NCI-H2196 treated with DMSO at 0.1 percent for 48 hours (cell line): ENCODE results near the gene UBE2H.
"Not testable (repeated sequence)": the region's sequence is repeated elsewhere in the genome, so short reads cannot be mapped to it uniquely, and the experiment has no call there.

ENCODE experiments used
- DNase-seq: peaks from one replicate; lab custom pipeline; 2025; ENCODE audit not compliant: unreplicated experiment; lab: John Stamatoyannopoulos, UW

The UBE2H gene

DNA sequence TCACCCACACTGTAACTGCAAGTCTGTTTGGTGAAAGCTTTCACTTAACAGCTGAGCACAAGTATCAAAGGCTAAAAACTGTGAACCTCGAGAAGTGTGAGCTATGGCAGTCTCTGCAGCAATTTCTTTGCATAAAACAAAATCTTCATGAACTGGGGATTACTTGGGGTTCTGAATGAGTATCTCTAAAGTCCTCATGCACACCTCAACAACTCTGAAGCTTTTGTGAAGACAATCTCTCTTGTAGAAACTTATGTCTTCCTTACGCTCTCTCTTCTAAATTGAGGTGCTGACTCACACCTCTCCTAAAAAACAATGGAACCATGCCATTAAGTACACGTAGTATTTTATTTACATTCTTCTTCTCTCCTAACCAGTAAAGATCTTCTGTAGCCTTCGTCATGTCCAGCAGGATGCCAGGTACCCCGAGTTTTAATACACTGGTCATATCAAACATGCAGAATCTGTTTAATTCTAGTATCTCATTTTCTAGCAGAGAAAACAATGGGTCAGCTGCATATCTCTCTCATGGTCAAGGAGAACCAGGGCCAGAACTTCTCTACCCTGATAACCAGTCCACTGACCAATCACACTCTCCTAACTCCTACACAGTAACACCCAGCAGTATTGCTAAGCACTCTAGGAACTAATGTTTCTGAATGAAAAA lies 76.9 kb downstream of the UBE2H start:
- no peak for DNase-seq

DNA sequence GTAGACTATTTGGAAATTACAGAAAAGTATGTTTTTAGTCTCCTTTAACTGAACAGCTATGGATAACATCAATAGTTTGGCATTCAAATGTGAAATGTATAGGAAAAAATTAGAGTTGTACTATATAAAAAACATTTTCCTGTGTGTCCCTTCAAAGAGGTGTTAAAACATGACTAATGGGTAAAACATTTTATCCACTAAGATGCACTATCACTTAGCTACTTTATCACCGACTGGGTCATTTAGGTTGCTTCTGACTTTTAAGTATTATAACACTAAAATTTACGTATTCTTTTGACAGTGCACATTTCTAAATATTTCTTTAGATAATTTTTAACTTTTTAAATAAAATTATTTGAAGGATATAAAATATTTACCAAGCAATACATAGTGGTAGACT lies 77.6 kb downstream of the UBE2H start:
- no peak for DNase-seq

DNA sequence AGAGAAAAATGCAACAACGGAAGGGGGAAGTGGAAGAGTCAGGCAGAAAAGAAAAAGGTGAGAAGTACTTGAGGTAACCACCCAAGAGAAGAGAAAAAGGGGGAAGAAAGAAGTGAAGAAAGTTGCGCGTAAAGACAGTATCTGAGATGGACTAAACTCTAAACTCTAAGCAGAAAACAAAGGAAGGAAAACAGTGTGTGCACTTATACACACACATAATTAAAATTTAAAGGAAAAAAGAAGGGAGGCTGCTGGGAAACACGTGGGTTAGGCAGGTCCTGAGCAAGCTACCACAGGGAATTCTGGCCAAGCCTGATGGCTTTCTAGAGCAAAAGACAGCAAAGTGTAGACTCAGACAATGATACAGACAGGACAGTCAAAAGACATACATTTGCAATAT lies 78.0 kb downstream of the UBE2H start:
- no peak for DNase-seq

DNA sequence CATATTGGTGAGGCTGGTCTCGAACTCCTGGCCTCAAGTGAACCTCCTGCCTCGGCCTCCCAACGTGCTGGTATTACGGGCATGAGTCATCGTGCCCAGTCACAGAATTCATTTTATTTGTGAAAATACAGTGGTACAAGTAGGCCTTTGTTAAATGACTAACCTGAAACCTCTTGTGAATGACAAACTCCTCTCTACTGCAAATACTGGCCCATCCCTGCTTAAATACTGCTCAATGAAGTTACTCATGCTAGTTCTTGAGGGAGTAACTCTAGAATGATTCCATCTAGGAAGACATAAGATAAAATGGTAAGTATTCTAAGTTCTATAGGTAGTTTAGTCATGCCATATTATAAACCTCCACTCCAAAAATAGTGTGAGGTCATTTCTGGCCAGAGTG lies 80.7 kb downstream of the UBE2H start:
- no peak for DNase-seq

DNA sequence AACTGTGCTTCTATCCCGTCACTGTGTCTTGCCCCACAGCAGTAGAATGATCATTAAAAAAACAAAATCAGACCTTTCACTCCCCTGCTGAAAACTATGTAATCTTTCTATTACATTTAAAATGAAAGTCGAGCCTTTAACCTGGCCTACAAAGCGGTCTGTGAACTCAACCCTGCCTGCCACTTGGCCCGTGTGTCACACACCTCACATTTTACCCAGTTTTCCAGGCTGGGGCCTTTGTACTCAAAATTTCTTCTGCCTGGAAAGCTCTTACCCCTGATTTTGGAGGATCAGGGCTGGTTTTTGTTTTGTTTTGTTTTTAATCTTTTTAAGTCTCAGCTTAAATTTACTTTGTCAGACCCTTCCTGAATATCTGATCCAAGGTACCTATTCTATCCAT lies 82.1 kb downstream of the UBE2H start:
- DNase-seq = no peak

DNA sequence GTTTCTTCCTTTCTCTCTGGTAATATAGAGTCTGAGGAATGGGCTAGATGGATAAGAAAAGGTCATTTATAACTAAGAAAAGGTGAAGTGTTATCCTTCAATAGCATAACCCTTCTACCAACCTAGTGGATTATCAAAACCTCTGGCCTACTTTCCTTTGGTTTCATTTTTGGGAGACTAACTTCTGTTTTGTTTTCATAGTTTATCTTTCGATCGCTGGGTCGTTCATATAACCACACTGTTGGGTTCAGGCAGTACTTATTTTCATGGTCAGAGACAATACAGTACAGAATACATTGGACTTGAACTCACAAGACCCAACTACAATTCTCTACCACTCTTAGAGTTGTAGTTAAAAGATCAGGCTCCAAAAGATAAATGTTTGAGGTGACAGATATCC lies 86.5 kb downstream of the UBE2H start:
- DNase-seq = no peak

DNA sequence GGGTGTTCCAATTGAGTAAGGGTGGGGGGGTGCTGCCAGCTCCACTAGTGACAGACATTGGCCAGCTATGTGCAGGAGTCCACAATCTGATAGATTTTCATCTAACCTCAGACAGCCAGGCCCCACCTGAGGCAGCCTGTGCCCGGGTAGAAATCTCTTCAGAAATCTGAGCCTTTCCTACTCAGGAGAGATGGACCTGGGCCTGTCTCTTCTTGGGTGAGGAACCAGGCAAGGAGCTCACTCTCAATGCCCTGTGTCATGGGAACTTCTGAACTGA lies 86.9 kb downstream of the UBE2H start:
- no peak for DNase-seq

DNA sequence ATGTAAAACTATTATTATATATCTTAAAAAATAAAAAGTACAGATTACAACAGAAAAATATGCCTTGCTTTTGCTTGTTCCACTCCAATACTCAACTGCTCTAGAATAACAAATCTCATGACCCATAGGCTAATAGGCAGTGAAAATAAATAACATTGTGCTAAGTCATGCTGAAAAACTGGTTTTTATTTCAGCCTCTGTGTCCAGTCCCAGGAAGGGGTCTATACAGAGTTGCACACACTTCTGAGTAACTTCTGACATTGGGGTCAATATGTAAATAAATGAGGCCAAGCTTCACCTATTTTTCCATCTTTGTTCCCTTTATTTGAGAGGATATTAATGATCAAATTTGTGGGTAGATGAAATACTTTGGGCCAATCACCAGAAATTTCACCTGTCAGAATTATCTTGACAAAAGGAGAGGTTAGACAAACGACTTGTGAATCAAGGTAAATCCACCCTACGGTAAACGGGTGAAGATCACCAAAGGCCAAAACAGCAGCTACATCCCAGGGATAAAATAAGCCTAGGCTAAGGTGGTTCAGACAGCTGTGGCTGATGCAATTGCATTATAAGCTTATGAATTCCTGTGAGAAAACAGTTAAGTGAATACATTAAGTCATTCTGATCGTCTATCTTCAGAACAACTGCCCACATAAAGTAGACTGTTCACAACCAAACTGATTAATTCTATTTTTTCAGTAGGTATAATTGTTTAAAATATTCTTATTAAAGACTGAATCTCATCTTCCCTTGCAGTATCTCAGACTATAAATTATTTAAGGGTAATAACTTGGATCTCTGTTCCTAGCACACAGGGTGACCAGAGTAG lies 87.5 kb downstream of the UBE2H start:
- DNase-seq = no peak

DNA sequence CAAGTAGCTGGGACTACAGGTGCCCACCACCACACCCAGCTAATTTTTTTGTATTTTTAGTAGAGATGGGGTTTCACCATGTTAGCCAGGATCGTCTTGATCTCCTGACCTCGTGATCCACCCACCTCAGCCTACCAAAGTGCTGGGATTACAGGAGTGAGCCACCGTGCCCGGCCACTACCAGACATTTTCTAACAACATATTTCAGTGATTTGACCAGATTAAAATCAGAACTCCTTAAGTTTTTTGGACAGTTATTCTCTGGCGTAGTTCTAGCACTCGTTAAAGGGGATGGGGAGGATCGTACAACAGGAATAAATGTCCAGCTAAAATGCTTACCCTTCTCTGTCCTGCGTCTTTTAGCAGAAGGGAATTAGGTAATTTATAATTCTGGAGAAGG lies 88.1 kb downstream of the UBE2H start:
- DNase-seq = not testable (repeated sequence)

DNA sequence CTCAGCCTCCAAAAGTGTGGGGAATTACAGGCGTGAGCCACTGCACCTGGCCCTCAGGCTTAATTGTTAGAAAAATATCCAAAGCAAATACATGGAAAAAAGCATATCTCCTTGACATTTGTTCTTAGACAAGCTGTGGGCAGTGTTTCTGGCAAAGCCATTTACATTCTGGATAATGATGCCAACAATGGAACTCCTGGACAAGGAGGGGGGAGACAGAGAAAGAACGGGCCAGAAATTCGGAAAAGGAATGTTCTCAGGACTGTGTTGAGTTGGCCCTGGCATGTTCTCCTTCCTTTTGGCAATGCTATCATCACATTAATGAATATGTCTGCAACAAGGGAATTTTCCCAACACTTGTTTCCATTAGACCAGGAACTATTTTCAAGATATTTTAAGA lies 88.7 kb downstream of the UBE2H start:
- DNase-seq = no peak

DNA sequence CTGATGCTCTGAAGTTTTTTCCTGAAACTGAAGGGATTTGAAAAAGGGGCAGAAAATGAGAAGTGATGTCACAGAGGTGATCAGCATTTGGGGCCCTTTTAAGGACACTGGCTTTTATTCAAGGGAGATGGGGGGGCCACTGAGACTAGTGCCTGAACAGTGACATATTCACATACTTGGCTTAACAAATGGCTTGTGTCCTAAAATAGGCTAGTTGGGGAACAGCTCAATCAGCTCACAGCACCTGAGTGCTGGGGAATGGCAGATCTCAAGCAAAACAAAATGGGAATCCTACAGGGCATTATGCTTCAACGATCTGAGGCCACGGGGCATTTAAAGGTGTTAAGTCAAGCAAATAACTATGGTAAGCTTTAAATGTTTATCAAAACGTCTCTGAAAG lies 90.1 kb downstream of the UBE2H start:
- no peak for DNase-seq

DNA sequence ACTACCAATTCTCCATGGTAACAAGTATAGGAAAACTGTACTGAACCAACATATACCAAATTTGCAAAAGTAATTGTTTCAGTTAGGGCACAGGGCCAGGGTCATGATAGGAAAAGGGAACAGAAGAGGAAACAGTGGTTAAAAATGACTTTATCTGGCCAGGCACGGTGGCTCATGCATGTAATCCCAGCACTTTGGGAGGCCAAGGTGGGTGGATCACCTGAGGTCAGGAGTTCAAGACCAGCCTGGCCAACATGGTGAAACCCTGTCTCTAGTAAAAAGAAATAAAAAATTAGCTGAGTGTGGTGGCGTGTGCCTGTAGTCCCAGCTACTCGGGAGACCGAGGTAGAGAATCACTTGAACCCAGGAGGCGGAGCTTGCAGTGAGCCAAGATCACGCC lies 92.0 kb downstream of the UBE2H start:
- not testable (repeated sequence) for DNase-seq

DNA sequence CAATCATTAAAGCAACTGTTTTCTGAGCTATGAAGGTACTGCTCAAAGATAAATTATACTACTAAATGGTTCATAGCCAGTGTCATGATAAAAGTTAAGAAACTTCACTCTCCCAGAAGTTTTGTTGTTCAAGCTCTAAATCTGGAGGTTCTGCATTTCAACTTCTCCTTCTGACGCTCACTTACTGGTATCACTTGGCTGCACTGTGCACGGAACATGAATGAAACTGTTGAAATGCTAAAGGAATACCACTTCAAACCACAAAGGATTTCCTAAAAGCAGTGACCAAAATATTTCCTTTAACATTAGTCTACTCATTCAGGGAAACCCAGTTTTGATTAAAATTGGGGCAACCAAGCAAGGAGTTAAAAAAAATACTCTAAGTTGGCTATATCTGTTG lies 93.6 kb downstream of the UBE2H start:
- no peak for DNase-seq

DNA sequence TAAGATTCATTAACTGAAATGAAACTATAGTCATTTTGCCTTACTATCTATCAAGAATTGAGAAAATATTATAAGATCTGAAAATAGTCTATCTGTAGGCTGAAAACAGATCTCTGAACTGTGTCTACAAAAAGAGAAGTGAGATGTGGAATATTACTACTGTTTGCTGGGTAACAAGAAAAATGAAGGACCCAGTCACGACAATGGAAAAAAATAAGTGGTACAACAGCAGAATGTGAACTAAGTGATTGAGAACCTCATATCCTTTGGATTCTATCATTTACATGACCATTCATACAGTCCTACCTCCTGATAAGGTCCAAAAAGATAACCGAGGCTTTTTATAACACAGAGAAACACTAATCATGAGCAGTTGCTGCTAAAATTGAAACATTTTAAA lies 94.3 kb downstream of the UBE2H start:
- DNase-seq = no peak

DNA sequence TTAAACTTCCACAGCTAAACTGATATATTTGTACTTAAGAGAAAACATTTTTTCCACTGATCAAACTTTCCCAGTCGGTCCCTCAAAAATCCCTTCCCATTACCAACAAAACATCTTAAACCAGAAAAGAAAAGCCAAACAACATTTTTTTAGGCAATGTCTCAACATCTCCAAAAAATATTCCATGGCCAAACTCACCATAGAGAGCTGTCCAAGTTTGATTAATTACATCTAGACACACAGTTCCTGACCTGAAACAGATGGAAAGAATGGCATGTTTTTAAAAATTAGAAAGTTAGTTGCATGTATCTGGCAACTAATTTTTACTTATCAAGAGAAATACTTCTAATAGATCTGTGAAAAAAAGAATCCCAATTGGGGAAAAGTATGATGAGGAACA lies 95.4 kb downstream of the UBE2H start:
- DNase-seq = no peak

DNA sequence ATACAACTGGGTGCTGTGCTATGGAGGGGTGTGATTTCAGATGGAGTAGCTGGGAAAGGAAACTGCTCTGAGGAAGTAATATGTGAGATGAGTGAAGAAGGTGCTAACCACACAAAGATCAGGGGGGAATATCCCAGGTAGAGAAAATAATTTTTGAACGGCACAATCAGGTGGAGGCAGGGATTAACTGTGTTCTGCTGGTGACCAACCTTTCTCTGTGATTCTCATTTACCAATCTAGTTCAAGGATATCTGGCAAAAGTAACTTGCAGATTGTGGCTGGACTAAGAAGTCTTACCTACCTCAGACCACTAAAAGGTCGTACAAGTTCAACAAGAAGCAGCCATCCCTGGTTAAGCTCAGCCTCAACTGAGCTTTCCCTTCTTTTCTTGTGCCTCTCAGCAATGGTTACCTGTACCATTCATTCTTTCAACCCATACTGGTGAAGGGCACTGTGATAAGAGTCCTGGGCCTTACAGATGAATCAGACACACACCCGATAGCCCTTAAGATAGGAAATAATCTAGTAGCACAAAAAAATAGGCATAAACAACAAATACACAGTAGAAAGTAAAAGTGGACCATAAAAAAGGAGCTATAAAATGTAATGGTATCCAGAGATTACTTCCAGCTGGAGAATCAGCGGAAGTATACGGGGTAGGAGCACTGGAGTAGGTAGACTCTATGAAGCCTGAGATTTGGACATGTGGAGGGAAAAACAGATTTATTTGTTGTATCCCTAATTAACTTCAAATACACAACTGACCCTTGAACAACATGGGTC lies 96.6 kb downstream of the UBE2H start:
- DNase-seq = no peak

DNA sequence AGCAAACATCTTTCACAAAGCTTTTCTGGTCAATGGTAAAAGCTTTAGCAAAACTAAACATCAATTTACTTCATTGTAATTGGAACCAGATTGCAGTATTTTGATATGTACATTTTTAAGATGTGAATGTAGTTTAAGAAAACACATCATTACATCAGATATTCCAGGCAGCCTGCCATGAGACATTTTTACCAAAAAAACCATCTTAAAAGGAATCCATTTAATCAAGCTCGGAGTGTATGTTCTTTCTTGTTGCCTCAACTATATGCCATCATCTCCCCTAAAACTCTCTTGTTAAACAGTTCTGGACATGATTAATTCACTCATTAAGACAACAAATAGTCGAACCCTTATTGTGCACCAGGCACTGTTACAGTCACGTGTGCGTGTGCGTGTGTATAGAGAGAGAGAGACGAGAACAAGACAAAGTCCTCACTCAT lies 97.5 kb downstream of the UBE2H start:
- no peak for DNase-seq

DNA sequence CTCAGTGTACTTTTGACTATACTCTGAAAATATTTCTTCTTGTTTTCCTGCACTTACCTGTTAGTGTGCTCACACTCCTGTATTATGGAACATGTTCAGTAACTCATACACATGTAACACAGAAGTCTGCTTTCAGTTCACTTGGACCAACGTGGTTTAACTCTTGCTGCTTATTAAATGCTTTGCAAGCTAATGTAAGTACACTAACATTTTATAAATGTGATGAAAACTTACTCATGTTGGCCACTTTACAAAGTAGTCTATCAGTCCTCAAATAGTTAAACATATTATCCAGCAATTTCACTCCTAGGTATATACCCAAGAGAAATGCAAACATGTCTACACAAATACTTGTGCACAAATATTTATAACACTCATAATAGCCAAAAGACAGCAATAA lies 98.4 kb downstream of the UBE2H start:
- no peak for DNase-seq

DNA sequence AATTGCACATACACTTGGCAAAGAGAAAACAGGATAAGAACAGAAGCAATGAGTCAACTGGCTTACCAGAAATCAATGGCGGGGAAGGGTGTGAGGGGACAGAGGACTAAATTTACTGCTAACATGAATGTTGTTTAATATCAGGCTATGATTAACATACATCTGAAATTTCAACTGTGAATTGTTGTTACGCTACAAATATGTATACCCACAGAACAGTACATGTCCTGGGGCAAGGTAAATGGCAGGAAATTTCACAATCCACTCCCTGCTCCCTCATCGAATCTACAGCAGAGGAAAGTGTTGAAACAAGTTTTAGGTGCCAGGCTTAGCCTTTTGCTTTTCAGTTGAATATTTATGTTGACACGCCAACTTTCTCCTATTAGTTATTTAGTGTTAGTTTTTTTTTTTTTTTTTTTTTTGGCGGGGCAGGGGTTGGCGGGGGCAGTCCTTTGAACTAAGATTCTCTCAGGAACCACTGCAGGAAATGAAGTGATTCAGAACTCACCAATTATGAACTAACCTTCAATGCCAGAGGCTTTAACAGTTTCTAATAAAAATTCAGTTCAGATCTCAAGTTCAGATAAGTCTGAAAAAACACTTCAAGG lies 99.0 kb downstream of the UBE2H start:
- no peak for DNase-seq

DNA sequence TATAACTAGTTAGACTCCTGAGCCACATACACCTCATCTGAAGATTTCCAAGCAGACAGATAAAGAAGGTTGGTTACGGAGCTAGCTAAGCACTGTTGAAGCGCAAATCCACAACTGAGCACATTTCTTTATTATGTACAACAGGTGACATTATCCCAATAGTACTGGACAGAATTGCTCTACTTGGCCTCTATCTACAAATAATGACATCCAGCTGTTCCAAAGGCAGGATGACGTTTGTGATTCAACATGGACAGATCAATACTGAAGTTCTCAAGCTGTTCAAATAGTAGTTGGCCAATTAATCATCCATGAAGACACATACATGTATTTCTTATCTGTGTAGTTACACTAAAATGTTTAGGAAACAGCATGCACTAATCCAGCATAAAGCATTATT lies 101.0 kb downstream of the UBE2H start:
- DNase-seq = no peak

DNA sequence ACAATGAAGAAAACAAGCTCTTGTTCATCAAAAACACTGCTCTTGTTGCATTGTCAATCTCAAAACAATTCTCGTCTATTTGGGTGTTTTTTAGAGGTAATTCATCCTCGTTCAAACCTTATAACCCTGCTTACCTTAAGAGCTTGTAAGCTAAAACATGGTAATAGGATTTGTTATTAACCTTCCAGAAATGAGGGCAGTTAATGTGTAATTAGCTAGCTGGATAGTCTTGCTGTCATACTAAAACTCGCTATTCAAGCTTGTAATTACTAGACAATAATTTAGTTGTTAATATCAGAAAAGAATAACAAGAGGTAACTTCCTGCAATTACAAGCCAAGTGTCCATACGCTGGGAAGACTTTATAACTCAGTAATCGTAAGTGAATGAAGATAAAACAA lies 101.6 kb downstream of the UBE2H start:
- no peak for DNase-seq

DNA sequence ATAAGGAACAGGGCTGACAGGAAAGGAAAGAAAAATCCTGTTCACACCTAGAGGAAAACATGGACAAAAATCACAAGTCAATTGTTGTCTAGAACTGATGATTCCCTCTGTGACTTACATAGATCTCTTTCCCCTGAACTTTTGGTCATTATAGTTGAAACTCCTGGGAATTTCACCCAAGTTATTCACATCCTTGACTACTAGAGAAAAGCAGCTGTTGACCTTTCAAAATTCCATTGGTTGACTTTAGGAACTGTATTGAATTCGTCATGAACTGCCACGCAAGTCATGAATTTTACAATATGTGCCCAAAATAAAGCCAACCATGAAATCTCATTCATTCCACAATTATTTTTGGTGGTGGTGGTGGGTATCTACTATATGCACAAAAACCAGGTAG lies 104.3 kb downstream of the UBE2H start:
- DNase-seq = no peak
